WTC11 (cell line): ENCODE measurements around the gene CIPC. TPM values are rescaled to one million over a fixed set of nuclear protein-coding genes. Genes with fewer than 3 reads are reported as not detected.

ENCODE experiments used
- ATAC-seq: fragments of 200-7000 bp; cut with Tn5 transposase; 2 replicates; pipeline ENCODE4 v1.10.0; 2021; ENCODE audit warnings: mild to moderate bottlenecking, moderate library complexity
- Bru-seq: library from RNA; stranded (reverse); fragments of 400-500 nt; gene quantifications from one replicate; lab custom pipeline; 2021; lab: Mats Ljungman, UMichigan
- CTCF ChIA-PET: fragments of 300-600 bp; sonication (Branson Sonifier 250); formaldehyde crosslinking; loops from one replicate; lab custom pipeline; 2021; ENCODE audit warnings: antibody characterized with exemption; lab: Charles Lee
- POLR2A ChIA-PET: fragments of 350-600 bp; sonication (Branson Sonifier 250); formaldehyde crosslinking; loops from one replicate; lab custom pipeline; 2021; ENCODE audit warnings: antibody characterized with exemption; lab: Charles Lee
- DNase-seq: peaks from one replicate; pipeline ENCODE4 v3.0.0; 2021; ENCODE audit warnings: low spot score
- H3K27ac Mint-ChIP-seq: 2 replicates; pipeline ENCODE4 v1.8.0; 2021; ENCODE audit warnings: mixed read lengths
- H3K27me3 Mint-ChIP-seq: 2 replicates; pipeline ENCODE4 v1.8.0; 2021; ENCODE audit warnings: low read depth, mild to moderate bottlenecking, moderate library complexity, mixed read lengths
- H3K36me3 Mint-ChIP-seq: 2 replicates; pipeline ENCODE4 v1.8.0; 2021; ENCODE audit warnings: mixed read lengths
- H3K4me1 Mint-ChIP-seq: 2 replicates; pipeline ENCODE4 v1.8.0; 2022; ENCODE audit warnings: mixed read lengths
- H3K4me3 Mint-ChIP-seq: 2 replicates; pipeline ENCODE4 v1.8.0; 2021; ENCODE audit warnings: mild to moderate bottlenecking, moderate library complexity, mixed read lengths
- H3K9me3 Mint-ChIP-seq: 2 replicates; pipeline ENCODE4 v1.8.0; 2021; ENCODE audit warnings: mixed read lengths
- FOXJ3 ChIP-seq: sonication (generic); formaldehyde crosslinking; IDR thresholded peaks from 2 replicates; pipeline ENCODE4 v1.9.0; 2021; ENCODE audit warnings: missing genetic modification reagents, mild to moderate bottlenecking, borderline replicate concordance
- GRHL2 ChIP-seq: fragments of 250-450 bp; sonication (Bioruptor Pico); IDR thresholded peaks from 2 replicates; pipeline ENCODE4 v1.8.0; 2022; ENCODE audit warnings: mild to moderate bottlenecking, moderate library complexity; ENCODE audit not compliant: insufficient replicate concordance, severe bottlenecking
- KAT7 ChIP-seq: sonication (generic); formaldehyde crosslinking; IDR thresholded peaks from 2 replicates; pipeline ENCODE4 v1.8.1; 2023; ENCODE audit warnings: missing genetic modification reagents, mild to moderate bottlenecking, borderline replicate concordance
- NFE2L1 ChIP-seq: sonication (generic); formaldehyde crosslinking; IDR thresholded peaks from 2 replicates; pipeline ENCODE4 v1.8.1; 2023; ENCODE audit warnings: missing genetic modification reagents
- NFYB ChIP-seq: sonication (generic); formaldehyde crosslinking; conservative IDR thresholded peaks from 2 replicates; pipeline ENCODE4 v1.8.0; 2022; ENCODE audit warnings: low read depth, missing genetic modification reagents
- NR1H2 ChIP-seq: sonication (generic); formaldehyde crosslinking; IDR thresholded peaks from 2 replicates; pipeline ENCODE4 v1.9.0; 2021; ENCODE audit warnings: mild to moderate bottlenecking, moderate library complexity, missing genetic modification reagents
- STAT6 ChIP-seq: sonication (generic); formaldehyde crosslinking; conservative IDR thresholded peaks from 2 replicates; pipeline ENCODE4 v1.8.1; 2023; ENCODE audit warnings: mild to moderate bottlenecking, low read depth, missing genetic modification reagents, moderate library complexity
- ZBTB21 ChIP-seq: sonication (generic); formaldehyde crosslinking; IDR thresholded peaks from 2 replicates; pipeline ENCODE4 v1.8.1; 2023; ENCODE audit warnings: mild to moderate bottlenecking, missing genetic modification reagents, borderline replicate concordance
- ZNF416 ChIP-seq: fragments of 250-450 bp; sonication (Bioruptor Pico); IDR thresholded peaks from 2 replicates; pipeline ENCODE4 v1.9.0; 2021; ENCODE audit warnings: mild to moderate bottlenecking, inconsistent platforms
- ZNF425 ChIP-seq: fragments of 250-450 bp; sonication (Bioruptor Pico); conservative IDR thresholded peaks from 2 replicates; pipeline ENCODE4 v1.9.0; 2021; ENCODE audit warnings: mild to moderate bottlenecking
- ZNF671 ChIP-seq: fragments of 250-450 bp; sonication (Bioruptor Pico); IDR thresholded peaks from 2 replicates; pipeline ENCODE4 v1.8.0; 2021; ENCODE audit warnings: mild to moderate bottlenecking
- long read RNA-seq, 3 experiments: library from RNA in 1 of 3; library from capped mRNA in 1 of 3; library from polyadenylated mRNA in 1 of 3; unstranded in 2 of 3; stranded (forward) in 1 of 3; transcript quantifications; one replicate each; pipeline ENCODE4 v2.0.0, GENCODE V29; 2021
- total RNA-seq: library from RNA; stranded (reverse); gene quantifications from 3 replicates; pipeline ENCODE4 v1.2.3, GENCODE V29; 2021
- TF ChIP-seq, protein P1 (sequence below): sonication (generic); formaldehyde crosslinking; IDR thresholded peaks from 2 replicates; pipeline ENCODE4 v1.8.0; 2023; ENCODE audit warnings: mild to moderate bottlenecking, missing genetic modification reagents
- TF ChIP-seq, protein P2 (sequence below): sonication (generic); formaldehyde crosslinking; IDR thresholded peaks from 2 replicates; pipeline ENCODE4 v1.8.1; 2023; ENCODE audit warnings: mild to moderate bottlenecking, missing genetic modification reagents, moderate library complexity
- TF ChIP-seq, protein P3 (sequence below): sonication (generic); formaldehyde crosslinking; IDR thresholded peaks from 2 replicates; pipeline ENCODE4 v1.8.1; 2023; ENCODE audit warnings: mild to moderate bottlenecking, missing genetic modification reagents, moderate library complexity
- TF ChIP-seq, protein P4 (sequence below): sonication (generic); formaldehyde crosslinking; IDR thresholded peaks from 2 replicates; pipeline ENCODE4 v1.8.1; 2023; ENCODE audit warnings: mild to moderate bottlenecking, missing genetic modification reagents
- TF ChIP-seq, protein P5 (sequence below): sonication (generic); formaldehyde crosslinking; IDR thresholded peaks from 2 replicates; pipeline ENCODE4 v1.8.1; 2022; ENCODE audit warnings: low read depth, mild to moderate bottlenecking, moderate library complexity, missing genetic modification reagents, borderline replicate concordance
- TF ChIP-seq, protein P6 (sequence below): fragments of 250-450 bp; sonication (Bioruptor Pico); IDR thresholded peaks from 2 replicates; pipeline ENCODE4 v1.9.0; 2021; ENCODE audit warnings: moderate library complexity, mild to moderate bottlenecking, inconsistent platforms, borderline replicate concordance
- TF ChIP-seq, protein P7 (sequence below): sonication (generic); formaldehyde crosslinking; IDR thresholded peaks from 2 replicates; pipeline ENCODE4 v1.8.1; 2022; ENCODE audit warnings: missing genetic modification reagents, borderline replicate concordance

CIPC gene
- total RNA-seq (22.5 to 25.4 TPM (median 24.2 TPM) in 3 replicates), Bru-seq, nascent RNA (percentile 95 among the genes with signal in this experiment)
- long read RNA-seq, experiment 1, full-length matches to known transcripts: 109 of 120 reads
- long read RNA-seq, experiment 1, partial matches to known transcripts: 4 of 120 reads
- long read RNA-seq, experiment 1, other reads (novel, unspliced or antisense): 7 of 120 reads
- long read RNA-seq, experiment 2, full-length matches to known transcripts: 4 of 6 reads
- long read RNA-seq, experiment 2, partial matches to known transcripts: 2 of 6 reads
- long read RNA-seq, experiment 2, other reads (novel, unspliced or antisense): 0 of 6 reads
- long read RNA-seq, experiment 3, full-length matches to known transcripts: 2 of 2 reads
- long read RNA-seq, experiment 3, partial matches to known transcripts: 0 of 2 reads
- long read RNA-seq, experiment 3, other reads (novel, unspliced or antisense): 0 of 2 reads

DNA sequence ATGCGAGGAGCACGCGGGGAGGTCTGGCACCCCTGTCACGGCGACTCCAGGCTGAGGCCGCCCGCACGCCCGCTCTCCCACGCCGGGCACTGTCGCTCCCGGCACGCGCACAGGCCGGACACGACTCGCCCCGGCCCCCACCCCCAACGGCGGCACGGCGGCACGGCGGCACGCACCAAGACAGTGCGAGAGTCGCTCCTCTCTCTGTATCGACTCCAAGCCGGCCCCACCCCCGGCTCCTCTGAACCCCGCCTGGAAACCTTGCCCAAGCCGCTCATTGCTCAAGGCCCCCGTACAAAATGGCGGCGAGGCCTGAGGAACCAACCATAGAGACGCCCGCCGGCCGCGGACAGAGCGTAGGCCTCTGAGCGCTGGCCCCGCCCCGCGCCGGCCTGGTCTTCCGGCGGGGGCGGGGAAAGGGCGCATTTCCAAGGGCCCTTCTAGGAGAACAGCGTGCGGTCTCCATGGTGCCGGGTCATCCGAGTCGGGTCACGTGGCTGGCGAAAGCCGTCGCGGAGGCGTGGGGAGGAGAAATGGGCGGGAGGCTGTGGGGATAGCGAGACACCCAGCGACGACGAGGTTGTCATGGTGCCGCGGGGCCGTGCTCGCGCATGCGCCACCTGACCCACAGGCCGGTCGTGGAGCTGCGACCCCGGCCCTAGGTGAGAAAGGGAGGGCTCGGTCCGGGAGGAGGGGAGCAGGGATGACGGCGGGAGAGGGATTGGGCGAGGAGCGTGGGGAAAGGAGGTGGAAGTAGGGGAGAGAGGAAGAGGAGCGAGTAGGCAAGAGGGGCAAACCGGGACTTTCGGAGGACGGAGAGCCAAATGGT, at the start of gene CIPC:
Gene CIPC, plus strand, starts transcription at position 559 of the 829 bp plus-strand sequence. CDS start 7,451 bp downstream, outside the sequence.
- peak within 1 kb of the TSS; percentile 95 for H3K27ac Mint-ChIP-seq
- ATAC-seq (peak; percentile 94), DNase-seq (peak; percentile 97)
- ChIA-PET CTCF (interaction anchor here (0.6 to 7.1 kb wide), 21 partner anchors 9 to 387 kb away, joined by 3 to 74 read pairs (median 6); partner anchors contain the start of genes NGB and TMEM63C), POLR2A (interaction anchor here (1.0 to 2.3 kb wide), 6 partner anchors 12 to 36 kb away, joined by 3 to 10 read pairs (median 6); no protein-coding TSS in a partner anchor)
- no peaks in the 10 kb centered on the region for H3K9me3 Mint-ChIP-seq
- H3K36me3 Mint-ChIP-seq: no peaks in the 10 kb centered on the region
- peaks cover 52% of the 10 kb centered on the region for H3K4me1 Mint-ChIP-seq
- no peaks in the 10 kb centered on the region for H3K27me3 Mint-ChIP-seq
- peak within 1 kb of the TSS; percentile 84 for H3K4me3 Mint-ChIP-seq
- TF ChIP-seq ZBTB21 (CRISPR knock-in tag) (0 out of 2 replicates have a peak, but pooled peaks have one; percentile 57), ZNF671 (CRISPR knock-in tag) (no peak), STAT6 (CRISPR knock-in tag) (peak; percentile 45; the same call in 1 of the 2 replicates), ZNF425 (no peak), FOXJ3 (CRISPR knock-in tag) (no peak), NFYB (CRISPR knock-in tag) (no peak; the same call in 1 of the 2 replicates), NFE2L1 (CRISPR knock-in tag) (peak; percentile 56), GRHL2 (CRISPR knock-in tag) (no peak), NR1H2 (CRISPR knock-in tag) (no peak), KAT7 (CRISPR knock-in tag) (no peak; the same call in 1 of the 2 replicates), ZNF416 (CRISPR knock-in tag) (no peak)
- TF ChIP-seq, protein P1, sequence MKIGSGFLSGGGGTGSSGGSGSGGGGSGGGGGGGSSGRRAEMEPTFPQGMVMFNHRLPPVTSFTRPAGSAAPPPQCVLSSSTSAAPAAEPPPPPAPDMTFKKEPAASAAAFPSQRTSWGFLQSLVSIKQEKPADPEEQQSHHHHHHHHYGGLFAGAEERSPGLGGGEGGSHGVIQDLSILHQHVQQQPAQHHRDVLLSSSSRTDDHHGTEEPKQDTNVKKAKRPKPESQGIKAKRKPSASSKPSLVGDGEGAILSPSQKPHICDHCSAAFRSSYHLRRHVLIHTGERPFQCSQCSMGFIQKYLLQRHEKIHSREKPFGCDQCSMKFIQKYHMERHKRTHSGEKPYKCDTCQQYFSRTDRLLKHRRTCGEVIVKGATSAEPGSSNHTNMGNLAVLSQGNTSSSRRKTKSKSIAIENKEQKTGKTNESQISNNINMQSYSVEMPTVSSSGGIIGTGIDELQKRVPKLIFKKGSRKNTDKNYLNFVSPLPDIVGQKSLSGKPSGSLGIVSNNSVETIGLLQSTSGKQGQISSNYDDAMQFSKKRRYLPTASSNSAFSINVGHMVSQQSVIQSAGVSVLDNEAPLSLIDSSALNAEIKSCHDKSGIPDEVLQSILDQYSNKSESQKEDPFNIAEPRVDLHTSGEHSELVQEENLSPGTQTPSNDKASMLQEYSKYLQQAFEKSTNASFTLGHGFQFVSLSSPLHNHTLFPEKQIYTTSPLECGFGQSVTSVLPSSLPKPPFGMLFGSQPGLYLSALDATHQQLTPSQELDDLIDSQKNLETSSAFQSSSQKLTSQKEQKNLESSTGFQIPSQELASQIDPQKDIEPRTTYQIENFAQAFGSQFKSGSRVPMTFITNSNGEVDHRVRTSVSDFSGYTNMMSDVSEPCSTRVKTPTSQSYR: peak; percentile 95
- TF ChIP-seq, protein P2, sequence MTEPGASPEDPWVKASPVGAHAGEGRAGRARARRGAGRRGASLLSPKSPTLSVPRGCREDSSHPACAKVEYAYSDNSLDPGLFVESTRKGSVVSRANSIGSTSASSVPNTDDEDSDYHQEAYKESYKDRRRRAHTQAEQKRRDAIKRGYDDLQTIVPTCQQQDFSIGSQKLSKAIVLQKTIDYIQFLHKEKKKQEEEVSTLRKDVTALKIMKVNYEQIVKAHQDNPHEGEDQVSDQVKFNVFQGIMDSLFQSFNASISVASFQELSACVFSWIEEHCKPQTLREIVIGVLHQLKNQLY (CRISPR knock-in tag): no peak
- TF ChIP-seq, protein P3, sequence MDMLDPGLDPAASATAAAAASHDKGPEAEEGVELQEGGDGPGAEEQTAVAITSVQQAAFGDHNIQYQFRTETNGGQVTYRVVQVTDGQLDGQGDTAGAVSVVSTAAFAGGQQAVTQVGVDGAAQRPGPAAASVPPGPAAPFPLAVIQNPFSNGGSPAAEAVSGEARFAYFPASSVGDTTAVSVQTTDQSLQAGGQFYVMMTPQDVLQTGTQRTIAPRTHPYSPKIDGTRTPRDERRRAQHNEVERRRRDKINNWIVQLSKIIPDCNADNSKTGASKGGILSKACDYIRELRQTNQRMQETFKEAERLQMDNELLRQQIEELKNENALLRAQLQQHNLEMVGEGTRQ (CRISPR knock-in tag): peak; percentile 99
- TF ChIP-seq, protein P4, sequence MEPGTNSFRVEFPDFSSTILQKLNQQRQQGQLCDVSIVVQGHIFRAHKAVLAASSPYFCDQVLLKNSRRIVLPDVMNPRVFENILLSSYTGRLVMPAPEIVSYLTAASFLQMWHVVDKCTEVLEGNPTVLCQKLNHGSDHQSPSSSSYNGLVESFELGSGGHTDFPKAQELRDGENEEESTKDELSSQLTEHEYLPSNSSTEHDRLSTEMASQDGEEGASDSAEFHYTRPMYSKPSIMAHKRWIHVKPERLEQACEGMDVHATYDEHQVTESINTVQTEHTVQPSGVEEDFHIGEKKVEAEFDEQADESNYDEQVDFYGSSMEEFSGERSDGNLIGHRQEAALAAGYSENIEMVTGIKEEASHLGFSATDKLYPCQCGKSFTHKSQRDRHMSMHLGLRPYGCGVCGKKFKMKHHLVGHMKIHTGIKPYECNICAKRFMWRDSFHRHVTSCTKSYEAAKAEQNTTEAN (CRISPR knock-in tag): peak; percentile 66; the same call in 1 of the 2 replicates
- TF ChIP-seq, protein P5, sequence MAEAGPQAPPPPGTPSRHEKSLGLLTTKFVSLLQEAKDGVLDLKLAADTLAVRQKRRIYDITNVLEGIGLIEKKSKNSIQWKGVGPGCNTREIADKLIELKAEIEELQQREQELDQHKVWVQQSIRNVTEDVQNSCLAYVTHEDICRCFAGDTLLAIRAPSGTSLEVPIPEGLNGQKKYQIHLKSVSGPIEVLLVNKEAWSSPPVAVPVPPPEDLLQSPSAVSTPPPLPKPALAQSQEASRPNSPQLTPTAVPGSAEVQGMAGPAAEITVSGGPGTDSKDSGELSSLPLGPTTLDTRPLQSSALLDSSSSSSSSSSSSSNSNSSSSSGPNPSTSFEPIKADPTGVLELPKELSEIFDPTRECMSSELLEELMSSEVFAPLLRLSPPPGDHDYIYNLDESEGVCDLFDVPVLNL (CRISPR knock-in tag): no peak
- TF ChIP-seq, protein P6, sequence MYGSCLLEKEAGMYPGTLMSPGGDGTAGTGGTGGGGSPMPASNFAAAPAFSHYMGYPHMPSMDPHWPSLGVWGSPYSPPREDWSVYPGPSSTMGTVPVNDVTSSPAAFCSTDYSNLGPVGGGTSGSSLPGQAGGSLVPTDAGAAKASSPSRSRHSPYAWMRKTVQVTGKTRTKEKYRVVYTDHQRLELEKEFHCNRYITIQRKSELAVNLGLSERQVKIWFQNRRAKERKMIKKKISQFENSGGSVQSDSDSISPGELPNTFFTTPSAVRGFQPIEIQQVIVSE (CRISPR knock-in tag): no peak
- TF ChIP-seq, protein P7, sequence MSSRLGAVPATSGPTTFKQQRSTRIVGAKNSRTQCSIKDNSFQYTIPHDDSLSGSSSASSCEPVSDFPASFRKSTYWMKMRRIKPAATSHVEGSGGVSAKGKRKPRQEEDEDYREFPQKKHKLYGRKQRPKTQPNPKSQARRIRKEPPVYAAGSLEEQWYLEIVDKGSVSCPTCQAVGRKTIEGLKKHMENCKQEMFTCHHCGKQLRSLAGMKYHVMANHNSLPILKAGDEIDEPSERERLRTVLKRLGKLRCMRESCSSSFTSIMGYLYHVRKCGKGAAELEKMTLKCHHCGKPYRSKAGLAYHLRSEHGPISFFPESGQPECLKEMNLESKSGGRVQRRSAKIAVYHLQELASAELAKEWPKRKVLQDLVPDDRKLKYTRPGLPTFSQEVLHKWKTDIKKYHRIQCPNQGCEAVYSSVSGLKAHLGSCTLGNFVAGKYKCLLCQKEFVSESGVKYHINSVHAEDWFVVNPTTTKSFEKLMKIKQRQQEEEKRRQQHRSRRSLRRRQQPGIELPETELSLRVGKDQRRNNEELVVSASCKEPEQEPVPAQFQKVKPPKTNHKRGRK: no peak
